GM23338 (cell line): ENCODE results near the gene CCDC92. TPM values are rescaled to one million over a fixed set of nuclear protein-coding genes. Genes with fewer than 3 reads are reported as not detected.

Experiments
- ATAC-seq: fragments of 200-7000 bp; cut with Tn5 transposase; 3 replicates; pipeline ENCODE4 v1.9.1; 2020
- DNase-seq: peaks from one replicate; pipeline ENCODE4 v3.0.0-alpha.2; 2015; ENCODE audit warnings: low spot score
- H2AFZ ChIP-seq: fragments of 200-600 bp; sonication (generic); 2 replicates; pipeline ENCODE4 v1.8.0; 2016; ENCODE audit warnings: antibody characterized with exemption, mild to moderate bottlenecking, moderate library complexity
- H3F3A ChIP-seq: fragments of 200-600 bp; sonication (generic); replicated peaks from 2 replicates; pipeline ENCODE4 v1.8.0; 2017; ENCODE audit warnings: antibody characterized with exemption, mixed run types, low read depth
- H3K27ac ChIP-seq: fragments of 200-600 bp; sonication (generic); 2 replicates; pipeline ENCODE4 v1.6.1; 2016; ENCODE audit warnings: low read depth
- H3K27me3 ChIP-seq: fragments of 200-600 bp; sonication (generic); 2 replicates; pipeline ENCODE4 v1.8.0; 2016; ENCODE audit warnings: mild to moderate bottlenecking, mixed run types, moderate library complexity; ENCODE audit not compliant: insufficient read depth
- H3K36me3 ChIP-seq: fragments of 200-600 bp; sonication (generic); 2 replicates; pipeline ENCODE4 v1.8.0; 2016; ENCODE audit warnings: mild to moderate bottlenecking; ENCODE audit not compliant: insufficient read depth
- H3K4me1 ChIP-seq: fragments of 200-600 bp; sonication (generic); 2 replicates; pipeline ENCODE4 v1.8.0; 2016; ENCODE audit warnings: mild to moderate bottlenecking, moderate library complexity; ENCODE audit not compliant: insufficient read depth
- H3K4me2 ChIP-seq: fragments of 200-600 bp; sonication (generic); 2 replicates; pipeline ENCODE4 v1.7.1; 2017; ENCODE audit warnings: mixed run types
- H3K4me3 ChIP-seq: fragments of 200-600 bp; sonication (generic); 2 replicates; pipeline ENCODE4 v1.6.1; 2016; ENCODE audit warnings: mixed run types
- H3K79me2 ChIP-seq: fragments of 200-600 bp; sonication (generic); replicated peaks from 2 replicates; pipeline ENCODE4 v1.8.0; 2017; ENCODE audit warnings: mild to moderate bottlenecking; ENCODE audit not compliant: insufficient read depth
- H3K9me2 ChIP-seq: fragments of 200-600 bp; sonication (generic); 2 replicates; pipeline ENCODE4 v1.8.0; 2017; ENCODE audit not compliant: insufficient read depth
- H4K20me1 ChIP-seq: fragments of 200-600 bp; sonication (generic); replicated peaks from 2 replicates; pipeline ENCODE4 v1.8.0; 2017; ENCODE audit warnings: mild to moderate bottlenecking; ENCODE audit not compliant: insufficient read depth
- H3K27ac Mint-ChIP-seq: 2 replicates; pipeline ENCODE4 v1.8.0; 2020; ENCODE audit warnings: inconsistent platforms, mild to moderate bottlenecking, moderate library complexity, mixed read lengths
- H3K27me3 Mint-ChIP-seq: 3 replicates; pipeline ENCODE4 v1.8.0; 2022; ENCODE audit warnings: low read depth, mild to moderate bottlenecking, moderate library complexity, mixed read lengths, inconsistent platforms; ENCODE audit not compliant: insufficient read depth, poor library complexity
- H3K36me3 Mint-ChIP-seq: 3 replicates; pipeline ENCODE4 v1.8.0; 2021; ENCODE audit warnings: low read depth, mild to moderate bottlenecking, inconsistent platforms, moderate library complexity, mixed read lengths
- H3K4me1 Mint-ChIP-seq: 3 replicates; pipeline ENCODE4 v1.8.0; 2020; ENCODE audit warnings: mild to moderate bottlenecking, inconsistent platforms, mixed read lengths
- H3K4me3 Mint-ChIP-seq: 3 replicates; pipeline ENCODE4 v1.8.0; 2021; ENCODE audit warnings: moderate library complexity, mild to moderate bottlenecking, inconsistent platforms, mixed read lengths
- H3K9me3 Mint-ChIP-seq: 3 replicates; pipeline ENCODE4 v1.8.0; 2020; ENCODE audit warnings: moderate library complexity, mild to moderate bottlenecking, inconsistent platforms, mixed read lengths
- CREB1 ChIP-seq: fragments of 250-450 bp; sonication (Bioruptor Pico); IDR thresholded peaks from 2 replicates; pipeline ENCODE4 v1.5.0; 2020; ENCODE audit warnings: low read depth, mild to moderate bottlenecking, moderate library complexity
- EZH2 ChIP-seq: fragments of 200-600 bp; sonication (generic); IDR thresholded peaks from one replicate; pipeline ENCODE4 v1.8.0; 2017; ENCODE audit warnings: antibody characterized with exemption, mild to moderate bottlenecking, low read depth; ENCODE audit not compliant: unreplicated experiment
- EZH2phosphoT487 ChIP-seq: fragments of 200-600 bp; sonication (generic); IDR thresholded peaks from one replicate; pipeline ENCODE4 v1.8.1; 2018; ENCODE audit warnings: antibody characterized with exemption; ENCODE audit not compliant: unreplicated experiment
- JUNB ChIP-seq: IDR thresholded peaks from one replicate; pipeline ENCODE4 v1.6.1; 2016; ENCODE audit warnings: antibody characterized with exemption; ENCODE audit not compliant: unreplicated experiment
- NANOG ChIP-seq: IDR thresholded peaks from 2 replicates; pipeline ENCODE4 v1.6.1; 2016; ENCODE audit warnings: antibody characterized with exemption, borderline replicate concordance
- POLR2AphosphoS5 ChIP-seq: IDR thresholded peaks from 2 replicates; pipeline ENCODE4 v1.6.1; 2016; ENCODE audit warnings: antibody characterized with exemption, low read depth
- REST ChIP-seq: IDR thresholded peaks from one replicate; pipeline ENCODE4 v1.6.1; 2018; ENCODE audit warnings: antibody characterized with exemption; ENCODE audit not compliant: unreplicated experiment
- STAT1 ChIP-seq: IDR thresholded peaks from one replicate; pipeline ENCODE4 v1.6.1; 2016; ENCODE audit warnings: antibody characterized with exemption; ENCODE audit not compliant: unreplicated experiment
- ZNF114 ChIP-seq: fragments of 250-450 bp; sonication (Bioruptor Pico); IDR thresholded peaks from 2 replicates; pipeline ENCODE4 v1.5.0; 2020; ENCODE audit warnings: mild to moderate bottlenecking, moderate library complexity
- ZNF331 ChIP-seq: fragments of 250-450 bp; sonication (Bioruptor Pico); IDR thresholded peaks from 2 replicates; pipeline ENCODE4 v1.5.0; 2020; ENCODE audit warnings: low read depth, mild to moderate bottlenecking, moderate library complexity
- ZNF462 ChIP-seq: fragments of 250-450 bp; sonication (Bioruptor Pico); IDR thresholded peaks from 2 replicates; pipeline ENCODE4 v1.5.0; 2020; ENCODE audit warnings: mild to moderate bottlenecking, moderate library complexity
- polyA plus RNA-seq: library from polyadenylated mRNA; unstranded; fragments of >200 nt; fragmentation: Nextera tagmentation; extraction: Ambion mirVana; gene quantifications from 2 replicates; pipeline ENCODE4 v1.2.1, GENCODE V29; 2016
- total RNA-seq: library from RNA; depleted of rRNA; stranded (reverse); fragments of >200 nt; shearing (Covaris generic); gene quantifications from 2 replicates; pipeline ENCODE4 v1.2.3, GENCODE V29; 2014
- TF ChIP-seq, protein P1 (sequence below), 2 experiments: fragments of 200-600 bp in 1 of 2; sonication (generic) in 1 of 2; conservative IDR thresholded peaks; 2 replicates each; pipeline versions ENCODE4 v1.5.1 to v1.6.1; 2016 to 2017; ENCODE audit warnings: antibody characterized with exemption in 2 of 2, low read depth in 2 of 2, mild to moderate bottlenecking in 2 of 2, moderate library complexity in 1 of 2
- TF ChIP-seq, protein P2 (sequence below): IDR thresholded peaks from 2 replicates; pipeline ENCODE4 v1.6.1; 2016; ENCODE audit warnings: antibody characterized with exemption

The CCDC92 gene
- total and polyA plus RNA-seq, 2 experiments from 2014 or later: 0.08 to 0.31 TPM

GRCh38 chr12:123961585-123962345 is 10.9 kb downstream of the CCDC92 start:
- TF ChIP-seq, protein P1, sequence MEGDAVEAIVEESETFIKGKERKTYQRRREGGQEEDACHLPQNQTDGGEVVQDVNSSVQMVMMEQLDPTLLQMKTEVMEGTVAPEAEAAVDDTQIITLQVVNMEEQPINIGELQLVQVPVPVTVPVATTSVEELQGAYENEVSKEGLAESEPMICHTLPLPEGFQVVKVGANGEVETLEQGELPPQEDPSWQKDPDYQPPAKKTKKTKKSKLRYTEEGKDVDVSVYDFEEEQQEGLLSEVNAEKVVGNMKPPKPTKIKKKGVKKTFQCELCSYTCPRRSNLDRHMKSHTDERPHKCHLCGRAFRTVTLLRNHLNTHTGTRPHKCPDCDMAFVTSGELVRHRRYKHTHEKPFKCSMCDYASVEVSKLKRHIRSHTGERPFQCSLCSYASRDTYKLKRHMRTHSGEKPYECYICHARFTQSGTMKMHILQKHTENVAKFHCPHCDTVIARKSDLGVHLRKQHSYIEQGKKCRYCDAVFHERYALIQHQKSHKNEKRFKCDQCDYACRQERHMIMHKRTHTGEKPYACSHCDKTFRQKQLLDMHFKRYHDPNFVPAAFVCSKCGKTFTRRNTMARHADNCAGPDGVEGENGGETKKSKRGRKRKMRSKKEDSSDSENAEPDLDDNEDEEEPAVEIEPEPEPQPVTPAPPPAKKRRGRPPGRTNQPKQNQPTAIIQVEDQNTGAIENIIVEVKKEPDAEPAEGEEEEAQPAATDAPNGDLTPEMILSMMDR (conservative IDR thresholded peaks at IDR 0.05; ENCODE audit: low read depth in 2 of 2): no peak
- TF ChIP-seq EZH2phosphoT487 (no peak), EZH2 (no peak), JUNB (no peak), ZNF331 (no peak), ZNF462 (no peak), STAT1 (no peak), NANOG (no peak), REST (no peak), ZNF114 (CRISPR knock-in tag) (no peak), POLR2AphosphoS5 (no peak), CREB1 (no peak)
- TF ChIP-seq, protein P2, sequence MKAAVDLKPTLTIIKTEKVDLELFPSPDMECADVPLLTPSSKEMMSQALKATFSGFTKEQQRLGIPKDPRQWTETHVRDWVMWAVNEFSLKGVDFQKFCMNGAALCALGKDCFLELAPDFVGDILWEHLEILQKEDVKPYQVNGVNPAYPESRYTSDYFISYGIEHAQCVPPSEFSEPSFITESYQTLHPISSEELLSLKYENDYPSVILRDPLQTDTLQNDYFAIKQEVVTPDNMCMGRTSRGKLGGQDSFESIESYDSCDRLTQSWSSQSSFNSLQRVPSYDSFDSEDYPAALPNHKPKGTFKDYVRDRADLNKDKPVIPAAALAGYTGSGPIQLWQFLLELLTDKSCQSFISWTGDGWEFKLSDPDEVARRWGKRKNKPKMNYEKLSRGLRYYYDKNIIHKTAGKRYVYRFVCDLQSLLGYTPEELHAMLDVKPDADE: no peak
- ATAC-seq: no peak

More at GRCh38 chr12:123961585-123962345, 10.9 kb downstream of the CCDC92 start:
- Histone ChIP-seq H3K27ac (no peak overlapping the region), H3K79me2 (no peaks in the 10 kb centered on the region), H3K4me1 (no peaks in the 10 kb centered on the region), H3K4me3 (no peak overlapping the region), H3K4me2 (no peak overlapping the region), H3K36me3 (no peaks in the 10 kb centered on the region), H4K20me1 (peaks cover 19% of the 10 kb centered on the region), H3K27me3 (peaks cover 100% of the 10 kb centered on the region), H3F3A (no peaks in the 10 kb centered on the region), H3K9me2 (no peaks in the 10 kb centered on the region), H2AFZ (no peak overlapping the region)
- Mint-ChIP-seq H3K4me1 (no peaks in the 10 kb centered on the region; the same call in 2 of the 3 replicates), H3K36me3 (no peaks in the 10 kb centered on the region), H3K27ac (no peak overlapping the region), H3K9me3 (no peaks in the 10 kb centered on the region), H3K4me3 (no peak overlapping the region), H3K27me3 (peaks cover 74% of the 10 kb centered on the region)
- no peak for DNase-seq
